K562 (cell line): ENCODE data around the gene NUDT21. TPM values are rescaled to one million over a fixed set of nuclear protein-coding genes. Genes with fewer than 3 reads are reported as not detected.

Source experiments
- ATF7 ChIP-seq: fragments of 450-650 bp; IDR thresholded peaks from 2 replicates; pipeline ENCODE4 v1.7.1; 2014; ENCODE audit warnings: mild to moderate bottlenecking, moderate library complexity
- BCOR ChIP-seq: fragments of 450-650 bp; IDR thresholded peaks from 2 replicates; pipeline ENCODE4 v1.6.1; 2016
- FOXM1 ChIP-seq, 2 experiments: fragments of 450-650 bp in 1 of 2; sonication (generic) in 1 of 2; formaldehyde crosslinking in 1 of 2; IDR thresholded peaks; 2 replicates each; pipeline versions ENCODE4 v1.6.1 to v1.9.0; 2017 to 2022; ENCODE audit warnings: low read depth in 2 of 2, mild to moderate bottlenecking in 2 of 2, missing genetic modification reagents in 1 of 2, moderate library complexity in 1 of 2
- HNRNPLL ChIP-seq: fragments of 200-400 bp; formaldehyde crosslinking; IDR thresholded peaks from 2 replicates; pipeline ENCODE4 v1.6.1; 2017; ENCODE audit warnings: low read length, low read depth, mild to moderate bottlenecking; ENCODE audit not compliant: poor library complexity, severe bottlenecking
- IFI16 ChIP-seq: fragments of 250-450 bp; sonication (Bioruptor Pico); IDR thresholded peaks from 2 replicates; pipeline ENCODE4 v2.1.2; 2022; ENCODE audit warnings: mild to moderate bottlenecking, inconsistent platforms
- IRF2 ChIP-seq: sonication (generic); formaldehyde crosslinking; IDR thresholded peaks from 2 replicates; pipeline ENCODE4 v1.8.1; 2022; ENCODE audit warnings: mild to moderate bottlenecking, missing genetic modification reagents
- JUN ChIP-seq, 2 experiments: sonication (generic) in 1 of 2; formaldehyde crosslinking in 1 of 2; IDR thresholded peaks; 2 replicates each; pipeline versions ENCODE4 v1.6.1 to v1.8.0; 2012 to 2022; ENCODE audit warnings: borderline replicate concordance in 2 of 2, mild to moderate bottlenecking in 2 of 2, improper control_type of control experiment in 1 of 2, low read depth in 1 of 2, low read length in 1 of 2, missing genetic modification reagents in 1 of 2
- MBD2 ChIP-seq: sonication (generic); IDR thresholded peaks from 2 replicates; pipeline ENCODE4 v1.6.1; 2016; ENCODE audit warnings: low read depth, borderline replicate concordance
- MTA1 ChIP-seq: fragments of 450-650 bp; IDR thresholded peaks from 2 replicates; pipeline ENCODE4 v1.6.1; 2017; ENCODE audit warnings: borderline replicate concordance
- RBFOX2 ChIP-seq: fragments of 200-400 bp; formaldehyde crosslinking; IDR thresholded peaks from 2 replicates; pipeline ENCODE4 v1.6.1; 2017; ENCODE audit warnings: low read depth, mild to moderate bottlenecking, low read length, moderate library complexity
- RNF2 ChIP-seq: sonication (generic); IDR thresholded peaks from 2 replicates; pipeline ENCODE4 v1.6.1; 2016
- TSC22D4 ChIP-seq: fragments of 450-650 bp; IDR thresholded peaks from 2 replicates; pipeline ENCODE4 v1.6.1; 2016; ENCODE audit warnings: missing genetic modification characterization, missing biosample characterization, control low read depth
- ZFP36 ChIP-seq: fragments of 150-350 bp; IDR thresholded peaks from 2 replicates; pipeline ENCODE4 v1.6.1; 2018; ENCODE audit warnings: low read length, low read depth; ENCODE audit not compliant: partially characterized antibody
- ZKSCAN8 ChIP-seq: fragments of 200-800 bp; sonication (Bioruptor generic); IDR thresholded peaks from 2 replicates; pipeline ENCODE4 v1.6.1; 2016; ENCODE audit warnings: missing genetic modification characterization, missing compliant biosample characterization
- ZNF23 ChIP-seq: fragments of 250-450 bp; sonication (Bioruptor Pico); IDR thresholded peaks from 2 replicates; pipeline ENCODE4 v1.4.0; 2020; ENCODE audit warnings: mild to moderate bottlenecking
- ZNF316 ChIP-seq: fragments of 450-650 bp; IDR thresholded peaks from 2 replicates; pipeline ENCODE4 v1.6.1; 2016
- polyA plus RNA-seq, 8 experiments: library from polyadenylated mRNA; depleted of rRNA in 4 of 8; stranded (reverse) in 5 of 8; unstranded in 3 of 8; fragments of >200 nt; fragmentation: Nextera tagmentation in 2 of 8; fragmentation: Illumina TruSeq in 1 of 8; extraction: Ambion mirVana in 2 of 8; extraction: Trizol in 1 of 8; gene quantifications; 2 replicates each; pipeline versions ENCODE4 v1.2.1 to v1.2.3, GENCODE V29; 2011 to 2014; ENCODE audit warnings: inconsistent platforms in 1 of 8, missing spikeins in 1 of 8
- total RNA-seq, 7 experiments: library from RNA; depleted of rRNA in 6 of 7; stranded (reverse); fragments of >200 nt in 6 of 7; fragmentation: Illumina TruSeq in 2 of 7; extraction: Trizol in 2 of 7; gene quantifications; 2 replicates each; pipeline versions ENCODE4 v1.2.1 to v1.2.3, GENCODE V29; 2011 to 2021; ENCODE audit warnings: low replicate concordance in 1 of 7
- TF ChIP-seq, protein P1 (sequence below): IDR thresholded peaks from 2 replicates; pipeline ENCODE4 v1.6.1; 2012; ENCODE audit warnings: low read depth, low read length, improper control_type of control experiment, borderline replicate concordance
- TF ChIP-seq, protein P2 (sequence below): fragments of 250-450 bp; sonication (Bioruptor Pico); IDR thresholded peaks from 2 replicates; pipeline ENCODE4 v1.5.0; 2021; ENCODE audit warnings: mild to moderate bottlenecking, moderate library complexity
- TF ChIP-seq, protein P3 (sequence below): fragments of 200-800 bp; sonication (Bioruptor generic); IDR thresholded peaks from 2 replicates; pipeline ENCODE4 v1.6.1; 2017; ENCODE audit warnings: missing genetic modification characterization, missing compliant biosample characterization
- TF ChIP-seq, protein P4 (sequence below): sonication (generic); formaldehyde crosslinking; IDR thresholded peaks from 2 replicates; pipeline ENCODE4 v1.8.1; 2023; ENCODE audit warnings: mild to moderate bottlenecking, missing genetic modification reagents, moderate library complexity

Gene NUDT21
- total and polyA plus RNA-seq, 9 of the 15 experiments (the other 6 are each of a cell fraction or from before 2014, with no cell fraction given): 62.4 to 218 (median 121) TPM

DNA sequence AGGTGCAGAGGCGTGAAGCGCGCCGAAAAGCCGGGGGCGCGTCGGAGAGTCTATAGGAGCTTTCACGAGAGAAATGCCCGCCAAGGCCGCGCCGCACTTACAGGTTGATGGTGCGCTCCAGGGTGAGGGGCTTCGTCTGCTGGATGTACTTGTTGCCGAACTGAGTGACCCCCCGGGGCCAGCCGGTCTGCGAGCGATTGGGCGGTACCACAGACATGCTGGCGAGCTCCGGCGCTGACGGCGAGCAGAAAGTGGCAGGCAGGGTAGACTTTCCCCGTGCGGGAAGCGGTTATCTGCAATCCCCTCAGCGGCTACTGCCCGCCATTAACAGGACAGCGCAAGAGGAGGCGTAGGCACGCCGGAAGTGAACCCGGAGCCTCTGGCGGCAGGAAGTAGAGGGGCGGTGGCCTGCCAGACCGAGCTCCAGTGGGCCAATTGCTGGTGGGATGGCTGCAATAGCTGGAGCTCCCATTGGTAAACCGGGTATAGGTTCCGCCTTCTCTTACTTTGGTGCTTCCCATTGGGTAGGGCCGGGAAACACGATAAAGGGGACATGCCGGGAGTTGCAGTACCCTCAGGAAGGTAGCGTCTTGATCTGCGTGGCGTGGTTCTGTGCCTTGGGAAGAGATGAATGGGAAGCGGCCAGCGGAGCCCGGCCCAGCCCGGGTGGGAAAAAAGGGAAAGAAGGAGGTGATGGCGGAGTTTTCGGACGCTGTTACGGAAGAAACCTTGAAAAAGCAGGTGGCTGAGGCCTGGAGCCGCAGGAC, at the start of gene NUDT21, which contains the start of gene OGFOD1 (continued):
- TF ChIP-seq ZKSCAN8 (no peak), ZNF23 (CRISPR knock-in tag) (no peak), TSC22D4 (no peak), ATF7 (no peak; the same call in 1 of the 2 replicates), IRF2 (CRISPR knock-in tag) (0 out of 2 replicates have a peak, but pooled peaks have one; percentile 52), IFI16 (no peak), MTA1 (no peak), ZNF316 (no peak), RBFOX2 (peak; percentile 91), JUN (IDR thresholded peaks at IDR 0.05; ENCODE audit: borderline replicate concordance, low read depth, low read length) (no peak), JUN (CRISPR knock-in tag; IDR thresholded peaks at IDR 0.05; ENCODE audit: borderline replicate concordance) (no peak), RNF2 (no peak), MBD2 (peak; percentile 96), ZFP36 (no peak), BCOR (no peak), FOXM1 (IDR thresholded peaks at IDR 0.05; ENCODE audit: low read depth) (0 out of 2 replicates have a peak, but pooled peaks have one; percentile 23), FOXM1 (CRISPR knock-in tag; IDR thresholded peaks at IDR 0.05; ENCODE audit: low read depth) (no peak), HNRNPLL (peak; percentile 39)
- TF ChIP-seq, protein P1, sequence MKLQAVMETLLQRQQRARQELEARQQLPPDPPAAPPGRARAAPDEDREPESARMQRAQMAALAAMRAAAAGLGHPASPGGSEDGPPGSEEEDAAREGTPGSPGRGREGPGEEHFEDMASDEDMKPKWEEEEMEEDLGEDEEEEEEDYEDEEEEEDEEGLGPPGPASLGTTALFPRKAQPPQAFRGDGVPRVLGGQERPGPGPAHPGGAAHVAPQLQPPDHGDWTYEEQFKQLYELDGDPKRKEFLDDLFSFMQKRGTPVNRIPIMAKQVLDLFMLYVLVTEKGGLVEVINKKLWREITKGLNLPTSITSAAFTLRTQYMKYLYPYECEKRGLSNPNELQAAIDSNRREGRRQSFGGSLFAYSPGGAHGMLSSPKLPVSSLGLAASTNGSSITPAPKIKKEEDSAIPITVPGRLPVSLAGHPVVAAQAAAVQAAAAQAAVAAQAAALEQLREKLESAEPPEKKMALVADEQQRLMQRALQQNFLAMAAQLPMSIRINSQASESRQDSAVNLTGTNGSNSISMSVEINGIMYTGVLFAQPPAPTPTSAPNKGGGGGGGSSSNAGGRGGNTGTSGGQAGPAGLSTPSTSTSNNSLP: no peak
- TF ChIP-seq, protein P2, sequence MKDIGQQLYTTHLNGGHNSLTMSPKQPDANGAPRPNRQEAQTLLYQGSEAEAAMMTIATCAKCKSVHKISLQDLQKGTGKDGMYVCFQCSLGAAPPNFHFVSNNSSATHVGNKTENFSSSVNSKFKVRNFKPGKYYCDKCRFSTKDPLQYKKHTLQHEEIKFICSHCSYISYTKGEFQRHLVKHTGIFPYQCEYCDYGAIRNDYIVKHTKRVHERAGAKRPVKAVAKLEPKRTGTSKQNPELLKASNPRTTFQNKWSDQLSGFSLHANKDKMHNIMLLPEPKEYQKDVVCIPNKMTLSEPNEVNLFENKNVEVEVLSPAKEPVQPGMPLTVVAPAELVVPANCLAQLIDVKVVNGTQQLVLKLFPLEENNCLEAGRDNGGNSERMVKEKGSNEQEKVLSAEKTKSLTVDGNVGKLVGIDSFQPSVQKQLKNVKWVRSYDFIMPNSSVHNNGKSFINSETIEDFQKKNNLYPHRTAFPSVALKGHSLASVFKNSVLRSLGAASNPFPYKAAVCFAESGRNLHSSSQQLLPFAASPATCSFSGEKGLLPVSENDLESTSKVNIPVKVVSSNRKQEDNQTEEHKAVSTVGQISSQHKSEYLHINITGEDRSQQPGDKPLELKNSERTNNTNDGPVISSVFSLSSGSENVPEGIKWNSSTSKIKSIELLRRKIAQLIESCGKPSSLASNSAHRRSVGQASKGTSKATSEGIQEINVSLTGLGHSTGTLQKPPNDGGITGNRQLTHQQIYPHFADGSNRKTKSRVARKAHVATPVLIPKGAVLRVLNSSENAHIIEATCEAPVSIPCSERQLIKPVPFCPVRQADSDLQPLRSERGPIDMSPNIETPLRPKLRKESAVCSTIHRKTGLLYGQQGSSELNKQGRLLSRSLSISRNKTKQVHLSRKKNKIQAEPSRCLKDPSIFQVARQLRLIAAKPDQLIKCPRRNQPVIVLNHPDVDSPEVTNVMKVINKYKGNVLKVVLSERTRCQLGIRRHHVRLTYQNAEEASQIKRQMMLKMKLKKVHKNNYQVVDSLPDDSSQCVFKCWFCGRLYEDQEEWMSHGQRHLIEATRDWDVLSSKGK: no peak
- TF ChIP-seq, protein P3, sequence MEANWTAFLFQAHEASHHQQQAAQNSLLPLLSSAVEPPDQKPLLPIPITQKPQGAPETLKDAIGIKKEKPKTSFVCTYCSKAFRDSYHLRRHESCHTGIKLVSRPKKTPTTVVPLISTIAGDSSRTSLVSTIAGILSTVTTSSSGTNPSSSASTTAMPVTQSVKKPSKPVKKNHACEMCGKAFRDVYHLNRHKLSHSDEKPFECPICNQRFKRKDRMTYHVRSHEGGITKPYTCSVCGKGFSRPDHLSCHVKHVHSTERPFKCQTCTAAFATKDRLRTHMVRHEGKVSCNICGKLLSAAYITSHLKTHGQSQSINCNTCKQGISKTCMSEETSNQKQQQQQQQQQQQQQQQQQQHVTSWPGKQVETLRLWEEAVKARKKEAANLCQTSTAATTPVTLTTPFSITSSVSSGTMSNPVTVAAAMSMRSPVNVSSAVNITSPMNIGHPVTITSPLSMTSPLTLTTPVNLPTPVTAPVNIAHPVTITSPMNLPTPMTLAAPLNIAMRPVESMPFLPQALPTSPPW (CRISPR knock-in tag): peak; percentile 39; the same call in 1 of the 2 replicates
- TF ChIP-seq, protein P4, sequence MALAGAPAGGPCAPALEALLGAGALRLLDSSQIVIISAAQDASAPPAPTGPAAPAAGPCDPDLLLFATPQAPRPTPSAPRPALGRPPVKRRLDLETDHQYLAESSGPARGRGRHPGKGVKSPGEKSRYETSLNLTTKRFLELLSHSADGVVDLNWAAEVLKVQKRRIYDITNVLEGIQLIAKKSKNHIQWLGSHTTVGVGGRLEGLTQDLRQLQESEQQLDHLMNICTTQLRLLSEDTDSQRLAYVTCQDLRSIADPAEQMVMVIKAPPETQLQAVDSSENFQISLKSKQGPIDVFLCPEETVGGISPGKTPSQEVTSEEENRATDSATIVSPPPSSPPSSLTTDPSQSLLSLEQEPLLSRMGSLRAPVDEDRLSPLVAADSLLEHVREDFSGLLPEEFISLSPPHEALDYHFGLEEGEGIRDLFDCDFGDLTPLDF (CRISPR knock-in tag): no peak
